Adrenal gland (tissue), 5 donors: ENCODE measurements around the gene TAF1B.

Experiments
- CTCF ChIP-seq, 6 experiments: fragments of 450-650 bp in 4 of 6; fragments of 200-600 bp in 2 of 6; sonication (generic) in 1 of 6; IDR thresholded peaks; 1 replicate in 5 of 6; 2 replicates in 1 of 6; pipeline versions ENCODE4 v1.5.1 to v1.8.0; 2016 to 2021; ENCODE audit warnings: antibody characterized with exemption in 6 of 6, mild to moderate bottlenecking in 2 of 6, moderate library complexity in 1 of 6
- POLR2A ChIP-seq, 2 donors: fragments of 450-650 bp; IDR thresholded peaks; one replicate each; pipeline ENCODE4 v1.6.1; 2017; ENCODE audit warnings: antibody characterized with exemption in 2 of 2, mild to moderate bottlenecking in 2 of 2, moderate library complexity in 1 of 2
- donor health status: DM: no; HTN: no; CAD: no.

- TF ChIP-seq CTCF (IDR thresholded peaks at IDR 0.05): no peak
- TF ChIP-seq POLR2A (IDR thresholded peaks at IDR 0.05): no peak
Measured at GRCh38 chr2:9946818-9947217, 103.5 kb downstream of the TAF1B start.
